Osteocyte (in vitro differentiated cells): Measurements from ENCODE around the gene BAIAP3. TPM values are rescaled to one million over a fixed set of nuclear protein-coding genes. Genes with fewer than 3 reads are reported as not detected.

Experiments
- DNase-seq: peaks from one replicate; pipeline ENCODE4 v3.0.0; 2021; ENCODE audit warnings: mixed read lengths; ENCODE audit not compliant: unreplicated experiment; ENCODE audit errors: extremely low spot score
- H3K27ac Mint-ChIP-seq: one replicate; pipeline ENCODE4 v1.8.0; 2021; ENCODE audit warnings: mild to moderate bottlenecking, mixed read lengths; ENCODE audit not compliant: unreplicated experiment
- H3K27me3 Mint-ChIP-seq: one replicate; pipeline ENCODE4 v1.8.0; 2021; ENCODE audit warnings: mixed read lengths; ENCODE audit not compliant: unreplicated experiment
- H3K36me3 Mint-ChIP-seq: one replicate; pipeline ENCODE4 v1.8.0; 2021; ENCODE audit warnings: mixed read lengths; ENCODE audit not compliant: unreplicated experiment
- H3K4me1 Mint-ChIP-seq: one replicate; pipeline ENCODE4 v1.8.0; 2021; ENCODE audit warnings: mixed read lengths; ENCODE audit not compliant: unreplicated experiment
- H3K4me3 Mint-ChIP-seq: one replicate; pipeline ENCODE4 v1.8.0; 2021; ENCODE audit warnings: mild to moderate bottlenecking, moderate library complexity, mixed read lengths; ENCODE audit not compliant: unreplicated experiment
- H3K9me3 Mint-ChIP-seq: one replicate; pipeline ENCODE4 v1.8.0; 2021; ENCODE audit warnings: mixed read lengths; ENCODE audit not compliant: unreplicated experiment
- total RNA-seq: library from RNA; stranded (reverse); gene quantifications from 2 replicates; pipeline ENCODE4 v1.2.1, GENCODE V29; 2021
- TF ChIP-seq, protein P1 (sequence below): fragments of 200-600 bp; sonication (generic); IDR thresholded peaks from 2 replicates; pipeline ENCODE4 v1.5.0; 2021; ENCODE audit warnings: antibody characterized with exemption, mild to moderate bottlenecking, moderate library complexity

BAIAP3 gene
- total RNA-seq, 1 donor from 2014 or later: 0.48 TPM

- Mint-ChIP-seq H3K36me3 (peaks cover 47% of the 10 kb centered on the region), H3K4me3 (no peak overlapping the region), H3K27me3 (no peaks in the 10 kb centered on the region), H3K9me3 (no peaks in the 10 kb centered on the region), H3K27ac (no peak overlapping the region), H3K4me1 (no peaks in the 10 kb centered on the region)
- DNase-seq: no peak
- TF ChIP-seq, protein P1, sequence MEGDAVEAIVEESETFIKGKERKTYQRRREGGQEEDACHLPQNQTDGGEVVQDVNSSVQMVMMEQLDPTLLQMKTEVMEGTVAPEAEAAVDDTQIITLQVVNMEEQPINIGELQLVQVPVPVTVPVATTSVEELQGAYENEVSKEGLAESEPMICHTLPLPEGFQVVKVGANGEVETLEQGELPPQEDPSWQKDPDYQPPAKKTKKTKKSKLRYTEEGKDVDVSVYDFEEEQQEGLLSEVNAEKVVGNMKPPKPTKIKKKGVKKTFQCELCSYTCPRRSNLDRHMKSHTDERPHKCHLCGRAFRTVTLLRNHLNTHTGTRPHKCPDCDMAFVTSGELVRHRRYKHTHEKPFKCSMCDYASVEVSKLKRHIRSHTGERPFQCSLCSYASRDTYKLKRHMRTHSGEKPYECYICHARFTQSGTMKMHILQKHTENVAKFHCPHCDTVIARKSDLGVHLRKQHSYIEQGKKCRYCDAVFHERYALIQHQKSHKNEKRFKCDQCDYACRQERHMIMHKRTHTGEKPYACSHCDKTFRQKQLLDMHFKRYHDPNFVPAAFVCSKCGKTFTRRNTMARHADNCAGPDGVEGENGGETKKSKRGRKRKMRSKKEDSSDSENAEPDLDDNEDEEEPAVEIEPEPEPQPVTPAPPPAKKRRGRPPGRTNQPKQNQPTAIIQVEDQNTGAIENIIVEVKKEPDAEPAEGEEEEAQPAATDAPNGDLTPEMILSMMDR: no peak
Observed at GRCh38 chr16:1319041-1319440, 14.4 kb upstream of the BAIAP3 start.

DNA sequence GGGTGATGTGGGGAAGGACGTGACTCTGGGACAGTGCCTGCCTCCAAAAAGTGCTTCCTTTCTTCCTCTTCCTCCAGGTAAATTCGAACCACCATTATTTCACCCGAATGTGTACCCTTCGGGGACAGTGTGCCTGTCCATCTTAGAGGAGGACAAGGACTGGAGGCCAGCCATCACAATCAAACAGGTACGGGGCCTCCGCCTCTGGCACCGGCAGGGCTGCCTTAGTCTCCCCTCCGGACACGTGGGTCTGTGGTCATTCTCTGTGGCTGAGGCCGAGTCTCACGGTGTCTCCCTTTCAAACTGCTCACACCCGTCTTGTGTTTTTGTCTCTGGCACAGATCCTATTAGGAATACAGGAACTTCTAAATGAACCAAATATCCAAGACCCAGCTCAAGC lies 13.3 kb upstream of the BAIAP3 start:
- peaks cover 50% of the 10 kb centered on the region for H3K36me3 Mint-ChIP-seq
- no peaks in the 10 kb centered on the region for H3K4me1 Mint-ChIP-seq
- no peaks in the 10 kb centered on the region for H3K9me3 Mint-ChIP-seq
- H3K27me3 Mint-ChIP-seq: no peaks in the 10 kb centered on the region
- no peak overlapping the region for H3K4me3 Mint-ChIP-seq
- H3K27ac Mint-ChIP-seq: no peak overlapping the region
- TF ChIP-seq, protein P1: no peak
- no peak for DNase-seq

- Mint-ChIP-seq H3K4me3 (no peak overlapping the region), H3K9me3 (no peaks in the 10 kb centered on the region), H3K36me3 (peaks cover 48% of the 10 kb centered on the region), H3K27me3 (no peaks in the 10 kb centered on the region), H3K27ac (no peak overlapping the region), H3K4me1 (no peaks in the 10 kb centered on the region)
- no peak for DNase-seq
- TF ChIP-seq, protein P1: no peak
Observed at GRCh38 chr16:1320658-1321240, 12.7 kb upstream of the BAIAP3 start.

DNA sequence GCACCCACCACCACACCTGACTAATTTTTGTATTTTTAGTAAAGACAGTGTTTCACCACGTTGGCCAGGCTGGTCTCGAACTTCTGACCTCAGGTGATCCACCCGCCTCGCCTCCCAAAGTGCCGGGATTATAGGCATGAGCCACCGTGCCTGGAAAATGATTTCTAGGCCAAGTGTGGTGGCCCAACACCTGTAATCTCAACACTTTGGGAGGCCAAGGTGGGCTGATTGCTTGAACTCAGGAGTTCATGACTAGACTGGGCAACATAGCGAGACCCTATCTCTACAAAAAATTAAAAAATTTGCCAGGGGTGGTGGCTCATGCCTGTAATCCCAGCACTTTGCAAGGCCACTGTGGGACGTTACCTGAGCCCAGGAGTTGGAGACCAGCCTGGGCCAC lies 11.0 kb upstream of the BAIAP3 start:
- TF ChIP-seq, protein P1: no peak
- Mint-ChIP-seq H3K36me3 (peaks cover 34% of the 10 kb centered on the region), H3K4me3 (no peak overlapping the region), H3K9me3 (no peaks in the 10 kb centered on the region), H3K27me3 (no peaks in the 10 kb centered on the region), H3K4me1 (no peaks in the 10 kb centered on the region), H3K27ac (no peak overlapping the region)
- no peak for DNase-seq

- Mint-ChIP-seq H3K27ac (no peak overlapping the region), H3K9me3 (no peaks in the 10 kb centered on the region), H3K36me3 (peaks cover 24% of the 10 kb centered on the region), H3K4me3 (no peak overlapping the region), H3K4me1 (no peaks in the 10 kb centered on the region), H3K27me3 (no peaks in the 10 kb centered on the region)
- no peak for DNase-seq
- TF ChIP-seq, protein P1: no peak
Observed at GRCh38 chr16:1323296-1324239, 9.9 kb upstream of the BAIAP3 start.
